ENCODE measurements around the gene CCND3. TPM values are rescaled to one million over a fixed set of nuclear protein-coding genes. Genes with fewer than 3 reads are reported as not detected.

Gene CCND3
- total and polyA plus RNA-seq, 2 of the 13 experiments (the other 11 are each of a cell fraction or from before 2014, with no cell fraction given): 4.3 to 7.2 TPM

GRCh38 chr6:41920921-41921711 is 20.5 kb downstream of the CCND3 start, which contains the start of the genes BYSL and MED20 (continued):
- TF ChIP-seq RXRB (CRISPR knock-in tag; IDR thresholded peaks at IDR 0.05; ENCODE audit: borderline replicate concordance): peak; percentile 62; the same call in 1 of the 2 replicates
- TF ChIP-seq CEBPB (IDR thresholded peaks at IDR 0.05; ENCODE audit: borderline replicate concordance, low read depth, low read length): 0 out of 2 replicates have a peak, but pooled peaks have one; percentile 55
- TF ChIP-seq, protein P1, sequence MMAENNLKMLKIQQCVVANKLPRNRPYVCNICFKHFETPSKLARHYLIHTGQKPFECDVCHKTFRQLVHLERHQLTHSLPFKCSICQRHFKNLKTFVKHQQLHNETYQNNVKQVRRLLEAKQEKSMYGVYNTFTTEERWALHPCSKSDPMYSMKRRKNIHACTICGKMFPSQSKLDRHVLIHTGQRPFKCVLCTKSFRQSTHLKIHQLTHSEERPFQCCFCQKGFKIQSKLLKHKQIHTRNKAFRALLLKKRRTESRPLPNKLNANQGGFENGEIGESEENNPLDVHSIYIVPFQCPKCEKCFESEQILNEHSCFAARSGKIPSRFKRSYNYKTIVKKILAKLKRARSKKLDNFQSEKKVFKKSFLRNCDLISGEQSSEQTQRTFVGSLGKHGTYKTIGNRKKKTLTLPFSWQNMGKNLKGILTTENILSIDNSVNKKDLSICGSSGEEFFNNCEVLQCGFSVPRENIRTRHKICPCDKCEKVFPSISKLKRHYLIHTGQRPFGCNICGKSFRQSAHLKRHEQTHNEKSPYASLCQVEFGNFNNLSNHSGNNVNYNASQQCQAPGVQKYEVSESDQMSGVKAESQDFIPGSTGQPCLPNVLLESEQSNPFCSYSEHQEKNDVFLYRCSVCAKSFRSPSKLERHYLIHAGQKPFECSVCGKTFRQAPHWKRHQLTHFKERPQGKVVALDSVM (CRISPR knock-in tag; IDR thresholded peaks at IDR 0.05): peak; percentile 43; the same call in 1 of the 2 replicates
- TF ChIP-seq HNF4G (IDR thresholded peaks at IDR 0.05; ENCODE audit: borderline replicate concordance, low read depth, low read length): no peak
- 0 out of 2 replicates have a peak, but pooled peaks have one; percentile 42 for TF ChIP-seq HNF4G (CRISPR knock-in tag; IDR thresholded peaks at IDR 0.05; ENCODE audit: borderline replicate concordance, low read depth)
- TF ChIP-seq MTA1 (CRISPR knock-in tag; IDR thresholded peaks at IDR 0.05; ENCODE audit: borderline replicate concordance): peak; percentile 77; the same call in 1 of the 2 replicates
- no peak for TF ChIP-seq MATR3 (CRISPR knock-in tag; IDR thresholded peaks at IDR 0.05)
- no peak; the same call in 1 of the 2 replicates for TF ChIP-seq ZNF589 (CRISPR knock-in tag; conservative IDR thresholded peaks at IDR 0.05)
- TF ChIP-seq, protein P2, sequence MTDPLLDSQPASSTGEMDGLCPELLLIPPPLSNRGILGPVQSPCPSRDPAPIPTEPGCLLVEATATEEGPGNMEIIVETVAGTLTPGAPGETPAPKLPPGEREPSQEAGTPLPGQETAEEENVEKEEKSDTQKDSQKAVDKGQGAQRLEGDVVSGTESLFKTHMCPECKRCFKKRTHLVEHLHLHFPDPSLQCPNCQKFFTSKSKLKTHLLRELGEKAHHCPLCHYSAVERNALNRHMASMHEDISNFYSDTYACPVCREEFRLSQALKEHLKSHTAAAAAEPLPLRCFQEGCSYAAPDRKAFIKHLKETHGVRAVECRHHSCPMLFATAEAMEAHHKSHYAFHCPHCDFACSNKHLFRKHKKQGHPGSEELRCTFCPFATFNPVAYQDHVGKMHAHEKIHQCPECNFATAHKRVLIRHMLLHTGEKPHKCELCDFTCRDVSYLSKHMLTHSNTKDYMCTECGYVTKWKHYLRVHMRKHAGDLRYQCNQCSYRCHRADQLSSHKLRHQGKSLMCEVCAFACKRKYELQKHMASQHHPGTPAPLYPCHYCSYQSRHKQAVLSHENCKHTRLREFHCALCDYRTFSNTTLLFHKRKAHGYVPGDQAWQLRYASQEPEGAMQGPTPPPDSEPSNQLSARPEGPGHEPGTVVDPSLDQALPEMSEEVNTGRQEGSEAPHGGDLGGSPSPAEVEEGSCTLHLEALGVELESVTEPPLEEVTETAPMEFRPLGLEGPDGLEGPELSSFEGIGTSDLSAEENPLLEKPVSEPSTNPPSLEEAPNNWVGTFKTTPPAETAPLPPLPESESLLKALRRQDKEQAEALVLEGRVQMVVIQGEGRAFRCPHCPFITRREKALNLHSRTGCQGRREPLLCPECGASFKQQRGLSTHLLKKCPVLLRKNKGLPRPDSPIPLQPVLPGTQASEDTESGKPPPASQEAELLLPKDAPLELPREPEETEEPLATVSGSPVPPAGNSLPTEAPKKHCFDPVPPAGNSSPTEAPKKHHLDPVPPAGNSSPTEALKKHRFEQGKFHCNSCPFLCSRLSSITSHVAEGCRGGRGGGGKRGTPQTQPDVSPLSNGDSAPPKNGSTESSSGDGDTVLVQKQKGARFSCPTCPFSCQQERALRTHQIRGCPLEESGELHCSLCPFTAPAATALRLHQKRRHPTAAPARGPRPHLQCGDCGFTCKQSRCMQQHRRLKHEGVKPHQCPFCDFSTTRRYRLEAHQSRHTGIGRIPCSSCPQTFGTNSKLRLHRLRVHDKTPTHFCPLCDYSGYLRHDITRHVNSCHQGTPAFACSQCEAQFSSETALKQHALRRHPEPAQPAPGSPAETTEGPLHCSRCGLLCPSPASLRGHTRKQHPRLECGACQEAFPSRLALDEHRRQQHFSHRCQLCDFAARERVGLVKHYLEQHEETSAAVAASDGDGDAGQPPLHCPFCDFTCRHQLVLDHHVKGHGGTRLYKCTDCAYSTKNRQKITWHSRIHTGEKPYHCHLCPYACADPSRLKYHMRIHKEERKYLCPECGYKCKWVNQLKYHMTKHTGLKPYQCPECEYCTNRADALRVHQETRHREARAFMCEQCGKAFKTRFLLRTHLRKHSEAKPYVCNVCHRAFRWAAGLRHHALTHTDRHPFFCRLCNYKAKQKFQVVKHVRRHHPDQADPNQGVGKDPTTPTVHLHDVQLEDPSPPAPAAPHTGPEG (CRISPR knock-in tag; IDR thresholded peaks at IDR 0.05): peak; percentile 63; the same call in 1 of the 2 replicates
- no peak for TF ChIP-seq IKZF1 (IDR thresholded peaks at IDR 0.05)
- no peak for TF ChIP-seq NR3C1 (CRISPR knock-in tag; IDR thresholded peaks at IDR 0.05)
- TF ChIP-seq ZNF781 (CRISPR knock-in tag; IDR thresholded peaks at IDR 0.05; ENCODE audit: borderline replicate concordance, not compliant biosample characterization): no peak
- TF ChIP-seq, protein P3, sequence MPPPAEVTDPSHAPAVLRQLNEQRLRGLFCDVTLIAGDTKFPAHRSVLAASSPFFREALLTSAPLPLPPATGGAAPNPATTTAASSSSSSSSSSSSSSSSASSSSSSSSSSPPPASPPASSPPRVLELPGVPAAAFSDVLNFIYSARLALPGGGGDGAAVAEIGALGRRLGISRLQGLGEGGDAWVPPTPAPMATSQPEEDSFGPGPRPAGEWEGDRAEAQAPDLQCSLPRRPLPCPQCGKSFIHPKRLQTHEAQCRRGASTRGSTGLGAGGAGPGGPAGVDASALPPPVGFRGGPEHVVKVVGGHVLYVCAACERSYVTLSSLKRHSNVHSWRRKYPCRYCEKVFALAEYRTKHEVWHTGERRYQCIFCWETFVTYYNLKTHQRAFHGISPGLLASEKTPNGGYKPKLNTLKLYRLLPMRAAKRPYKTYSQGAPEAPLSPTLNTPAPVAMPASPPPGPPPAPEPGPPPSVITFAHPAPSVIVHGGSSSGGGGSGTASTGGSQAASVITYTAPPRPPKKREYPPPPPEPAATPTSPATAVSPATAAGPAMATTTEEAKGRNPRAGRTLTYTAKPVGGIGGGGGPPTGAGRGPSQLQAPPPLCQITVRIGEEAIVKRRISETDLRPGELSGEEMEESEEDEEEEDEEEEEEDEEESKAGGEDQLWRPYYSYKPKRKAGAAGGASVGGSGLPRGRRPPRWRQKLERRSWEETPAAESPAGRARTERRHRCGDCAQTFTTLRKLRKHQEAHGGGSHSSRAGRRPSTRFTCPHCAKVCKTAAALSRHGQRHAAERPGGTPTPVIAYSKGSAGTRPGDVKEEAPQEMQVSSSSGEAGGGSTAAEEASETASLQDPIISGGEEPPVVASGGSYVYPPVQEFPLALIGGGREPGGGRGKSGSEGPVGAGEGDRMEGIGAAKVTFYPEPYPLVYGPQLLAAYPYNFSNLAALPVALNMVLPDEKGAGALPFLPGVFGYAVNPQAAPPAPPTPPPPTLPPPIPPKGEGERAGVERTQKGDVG (CRISPR knock-in tag; IDR thresholded peaks at IDR 0.05; ENCODE audit: borderline replicate concordance): peak; percentile 75
- TF ChIP-seq ZSCAN30 (CRISPR knock-in tag; IDR thresholded peaks at IDR 0.05): no peak
- TF ChIP-seq KDM5B (CRISPR knock-in tag; IDR thresholded peaks at IDR 0.05; ENCODE audit: borderline replicate concordance): peak; percentile 89; the same call in 1 of the 2 replicates
